AG08395 (cell line): ENCODE data around the gene GJB2.
A peak's percentile ranks its signal among the peaks of the same experiment; 100 is the strongest.

Experiments
- DNase-seq: peaks from one replicate; pipeline ENCODE4 v3.0.0; 2012; ENCODE audit warnings: mixed read lengths, low spot score

GJB2 gene

DNA sequence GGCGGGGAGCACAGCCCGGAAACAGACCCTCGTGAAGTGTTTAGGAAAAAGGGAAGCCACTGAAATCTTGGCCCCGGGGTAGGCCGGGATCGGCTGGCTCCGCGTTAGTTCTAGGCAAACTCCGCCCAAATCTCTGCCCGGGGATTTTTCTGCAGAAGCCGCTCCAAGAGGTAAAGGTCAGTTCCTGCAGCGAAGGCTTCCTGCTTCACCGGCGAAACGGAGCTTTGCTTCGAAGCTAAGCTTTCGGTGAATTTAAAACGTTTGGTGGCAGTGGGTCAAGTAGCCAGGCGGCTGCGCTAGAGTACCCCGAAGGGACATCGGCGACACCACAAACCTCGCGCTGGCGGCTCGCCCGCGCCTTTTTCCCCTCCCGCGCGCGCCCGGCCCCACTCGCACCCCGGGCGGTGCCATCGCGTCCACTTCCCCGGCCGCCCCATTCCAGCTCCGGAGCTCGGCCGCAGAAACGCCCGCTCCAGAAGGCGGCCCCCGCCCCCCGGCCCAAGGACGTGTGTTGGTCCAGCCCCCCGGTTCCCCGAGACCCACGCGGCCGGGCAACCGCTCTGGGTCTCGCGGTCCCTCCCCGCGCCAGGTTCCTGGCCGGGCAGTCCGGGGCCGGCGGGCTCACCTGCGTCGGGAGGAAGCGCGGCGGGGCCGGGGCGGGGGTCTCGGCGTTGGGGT lies 441 bp downstream of the GJB2 start:
- no peak for DNase-seq

DNA sequence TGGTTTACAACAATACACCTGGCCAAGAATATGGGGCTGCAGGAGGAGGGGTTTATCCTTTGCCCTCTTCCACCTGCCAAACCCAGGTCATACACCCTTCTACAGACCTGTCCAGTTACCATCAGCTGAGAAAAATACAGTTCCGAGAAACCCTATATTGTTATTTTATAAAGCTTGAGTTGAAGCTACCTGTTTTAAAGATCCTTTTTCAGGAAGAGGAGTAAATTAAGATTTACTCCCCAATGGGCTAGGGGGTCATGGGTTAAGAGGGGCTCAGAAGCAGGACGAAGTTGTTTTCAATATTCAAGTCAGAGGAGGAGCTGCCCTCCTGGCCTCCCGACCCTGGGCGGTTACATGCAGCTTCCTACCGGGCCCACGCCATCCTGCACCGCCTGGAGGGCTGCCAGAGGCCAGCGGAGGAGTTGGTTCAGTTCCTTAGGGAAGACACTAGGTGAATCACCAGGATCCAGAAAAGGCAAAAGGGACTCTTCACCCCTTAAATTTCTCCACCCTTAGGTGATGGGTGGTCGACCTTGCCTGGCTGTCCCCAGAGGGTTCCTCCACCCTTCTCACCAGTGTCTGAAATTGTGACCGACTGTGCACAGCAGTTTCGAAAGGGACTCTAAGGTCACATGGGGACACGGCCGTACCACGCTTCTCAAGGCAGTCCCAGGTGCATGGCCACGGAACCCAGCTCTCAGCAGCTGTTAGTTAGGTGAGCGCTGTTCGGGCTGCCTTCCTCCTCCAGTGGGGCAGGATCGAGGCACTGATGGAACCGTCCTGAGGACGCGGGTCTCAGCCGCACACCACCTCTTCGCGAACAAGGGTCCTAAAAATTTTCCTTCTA lies 1.2 kb downstream of the GJB2 start:
- DNase-seq: no peak

DNA sequence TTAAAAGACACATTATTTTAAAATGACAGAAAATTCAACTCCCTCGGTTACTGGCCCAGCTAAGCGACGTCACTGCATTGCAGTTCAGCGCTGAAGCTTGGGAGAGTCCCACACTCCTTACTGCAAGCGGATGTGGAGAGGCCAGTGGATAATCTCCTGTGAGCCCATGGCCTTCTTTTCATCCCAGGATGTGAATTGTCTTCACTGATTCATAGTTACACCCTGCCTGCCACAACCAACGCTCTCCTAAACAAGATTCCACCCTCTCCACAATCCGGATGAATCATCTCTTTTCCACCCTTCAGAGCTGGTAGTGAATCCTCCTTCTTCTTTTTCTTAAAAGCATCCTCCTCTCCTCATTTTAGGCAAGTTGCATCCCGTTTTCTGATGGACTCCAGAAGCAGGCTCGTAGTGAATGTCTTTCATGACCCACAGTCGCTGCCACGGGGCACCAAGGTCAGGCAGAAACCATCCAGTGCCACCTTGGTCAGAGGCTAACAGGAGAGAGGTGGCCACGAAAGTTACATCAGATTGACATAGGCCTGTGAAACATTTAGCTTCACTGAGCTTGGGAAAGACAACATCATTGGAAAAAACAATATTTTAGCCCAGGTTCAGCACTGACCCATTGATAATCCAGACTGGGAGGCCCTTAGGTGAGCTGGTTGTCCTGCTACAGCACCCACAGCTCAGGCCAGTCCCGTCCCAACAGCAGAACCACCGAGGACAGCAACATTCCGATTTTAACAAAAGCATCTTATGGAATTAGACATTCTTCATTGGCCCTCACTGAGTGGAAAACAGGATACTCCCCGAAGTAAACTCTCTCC lies 2.0 kb downstream of the GJB2 start:
- DNase-seq: peak; percentile 79

- DNase-seq: no peak
Observed at GRCh38 chr13:20190076-20190475, 2.7 kb downstream of the GJB2 start.

GRCh38 chr13:20188667-20189553 lies 3.8 kb downstream of the GJB2 start:
- DNase-seq: no peak

- no peak for DNase-seq
Observed at GRCh38 chr13:20186771-20187170, 6.0 kb downstream of the GJB2 start.

- no peak for DNase-seq
Observed at GRCh38 chr13:20185366-20186056, 7.2 kb downstream of the GJB2 start.

DNA sequence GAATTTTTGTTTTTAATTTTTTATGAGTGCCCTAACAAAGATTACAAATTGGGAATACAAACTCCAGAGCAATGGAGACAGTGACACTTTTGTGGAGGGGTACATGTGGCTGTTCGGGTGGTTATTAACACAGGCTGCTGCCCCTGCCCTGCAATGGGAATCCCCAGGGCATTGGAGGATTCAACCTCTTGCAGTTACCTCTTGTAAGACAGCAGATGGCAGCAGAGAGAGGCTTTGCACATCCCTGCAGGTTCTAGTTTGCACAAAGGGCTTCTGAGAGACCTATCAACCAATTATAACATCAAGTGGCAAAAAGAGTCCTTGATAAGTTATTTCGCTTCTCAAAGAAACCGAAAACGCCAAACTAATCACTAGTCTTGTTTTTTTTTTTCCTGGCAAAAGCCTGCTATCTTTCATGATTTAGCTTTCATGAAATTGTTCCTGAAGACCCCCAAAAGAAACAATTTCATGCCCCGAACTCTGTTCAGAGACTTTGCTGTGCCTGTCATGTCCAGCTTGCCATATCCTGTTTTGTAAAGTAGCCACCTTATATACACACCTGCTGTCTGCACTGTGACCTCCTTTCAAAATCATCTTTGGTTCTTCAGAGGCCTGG lies 10.4 kb downstream of the GJB2 start:
- peak; percentile 82 for DNase-seq

DNA sequence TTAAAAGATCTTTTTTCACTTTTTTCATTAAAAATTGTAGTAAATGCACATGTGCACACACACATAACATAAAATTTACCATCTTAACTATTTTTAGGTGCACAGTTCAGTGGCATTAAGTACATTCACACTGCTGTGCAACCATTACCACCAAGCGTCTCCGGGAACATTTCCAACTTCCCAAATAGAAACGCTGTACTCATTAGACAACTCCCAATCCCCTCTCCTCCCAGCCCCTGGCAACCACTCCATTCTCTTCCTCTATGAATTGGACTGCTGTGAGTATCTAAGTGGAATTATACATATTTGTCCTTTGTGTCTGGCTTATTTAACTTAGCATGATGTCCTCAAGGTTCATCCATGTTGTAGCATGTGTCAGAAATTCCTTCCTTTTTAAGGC lies 11.6 kb downstream of the GJB2 start:
- no peak for DNase-seq

GRCh38 chr13:20178156-20178555 lies 14.6 kb downstream of the GJB2 start:
- no peak for DNase-seq

GRCh38 chr13:20177049-20177831 lies 15.5 kb downstream of the GJB2 start:
- DNase-seq: no peak

- DNase-seq: no peak
Observed at GRCh38 chr13:20175907-20176652, 16.7 kb downstream of the GJB2 start.

DNA sequence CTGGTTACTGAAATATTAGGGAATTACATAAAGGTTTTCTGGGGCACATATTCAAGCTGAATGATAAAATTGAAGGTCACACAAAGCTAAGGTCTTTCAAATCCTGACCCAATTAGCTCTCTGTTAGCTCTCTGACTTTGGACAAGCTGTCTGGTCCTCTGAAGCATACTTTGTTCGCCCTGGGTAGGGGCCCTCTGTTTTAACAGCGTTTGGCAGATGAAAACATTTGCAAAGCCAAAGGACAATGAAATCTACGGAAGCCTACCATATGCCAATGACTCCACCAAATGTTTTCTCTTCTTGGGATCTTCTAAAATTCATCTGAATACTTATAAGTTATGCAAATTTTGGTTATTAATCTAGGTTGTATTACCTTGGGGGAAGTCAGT lies 17.3 kb downstream of the GJB2 start:
- DNase-seq: no peak

GRCh38 chr13:20174656-20175405 lies 17.9 kb downstream of the GJB2 start:
- DNase-seq: peak; percentile 93

GRCh38 chr13:20173116-20173746 lies 19.5 kb downstream of the GJB2 start:
- no peak for DNase-seq

GRCh38 chr13:20171364-20171763 lies 21.4 kb downstream of the GJB2 start:
- DNase-seq: no peak

DNA sequence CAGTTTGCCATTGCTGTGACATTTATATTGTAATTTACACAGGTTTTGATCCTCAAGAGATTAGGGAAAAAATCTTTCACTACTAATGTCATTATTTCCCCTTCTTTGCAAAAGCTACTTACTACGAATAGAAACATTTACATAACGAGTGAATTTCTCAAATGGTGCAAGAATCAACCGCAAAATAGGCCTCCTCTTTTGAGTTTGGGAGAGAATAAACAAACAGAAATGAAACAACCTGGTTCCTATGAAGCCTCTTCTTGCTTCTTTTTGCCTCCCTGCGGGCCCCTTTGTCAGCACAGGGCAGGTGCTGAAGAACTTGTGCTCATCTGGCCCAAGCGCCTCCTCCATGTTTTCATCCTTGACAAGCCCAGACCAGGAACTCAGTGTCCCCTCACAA lies 21.8 kb downstream of the GJB2 start:
- no peak for DNase-seq

DNA sequence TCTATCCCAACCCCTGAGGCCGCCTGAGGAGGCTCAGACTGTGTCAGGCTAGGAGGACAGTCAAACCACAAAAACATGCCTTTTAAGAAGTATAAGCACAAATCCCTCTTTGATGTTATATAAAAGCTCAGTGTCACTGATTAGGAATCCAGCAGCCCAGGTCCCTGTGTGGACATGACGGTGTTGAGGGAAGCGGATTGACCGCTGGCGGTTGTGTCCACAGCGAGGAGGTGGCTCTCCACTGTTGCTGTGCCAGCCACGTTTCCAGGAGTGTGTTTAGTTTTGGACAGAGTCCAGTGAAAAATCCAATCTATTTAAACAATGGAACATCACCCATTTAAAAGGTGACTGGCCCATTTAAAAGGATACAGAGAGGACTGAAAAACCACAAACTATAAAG lies 24.3 kb downstream of the GJB2 start:
- DNase-seq: no peak
